GM18873 (cell line): ENCODE data around the gene SCARB1.
"Not testable (repeated sequence)": the region's sequence is repeated elsewhere in the genome, so short reads cannot be mapped to it uniquely, and the experiment has no call there.

Source experiments
- ATAC-seq: cut with Tn5 transposase; IDR thresholded peaks from one replicate; pipeline ENCODE4 v1.9.1; 2021; ENCODE audit warnings: mild to moderate bottlenecking, moderate library complexity, moderate number of reproducible peaks; ENCODE audit not compliant: unreplicated experiment, low FRiP score

SCARB1 gene, protein sequence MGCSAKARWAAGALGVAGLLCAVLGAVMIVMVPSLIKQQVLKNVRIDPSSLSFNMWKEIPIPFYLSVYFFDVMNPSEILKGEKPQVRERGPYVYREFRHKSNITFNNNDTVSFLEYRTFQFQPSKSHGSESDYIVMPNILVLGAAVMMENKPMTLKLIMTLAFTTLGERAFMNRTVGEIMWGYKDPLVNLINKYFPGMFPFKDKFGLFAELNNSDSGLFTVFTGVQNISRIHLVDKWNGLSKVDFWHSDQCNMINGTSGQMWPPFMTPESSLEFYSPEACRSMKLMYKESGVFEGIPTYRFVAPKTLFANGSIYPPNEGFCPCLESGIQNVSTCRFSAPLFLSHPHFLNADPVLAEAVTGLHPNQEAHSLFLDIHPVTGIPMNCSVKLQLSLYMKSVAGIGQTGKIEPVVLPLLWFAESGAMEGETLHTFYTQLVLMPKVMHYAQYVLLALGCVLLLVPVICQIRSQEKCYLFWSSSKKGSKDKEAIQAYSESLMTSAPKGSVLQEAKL

DNA sequence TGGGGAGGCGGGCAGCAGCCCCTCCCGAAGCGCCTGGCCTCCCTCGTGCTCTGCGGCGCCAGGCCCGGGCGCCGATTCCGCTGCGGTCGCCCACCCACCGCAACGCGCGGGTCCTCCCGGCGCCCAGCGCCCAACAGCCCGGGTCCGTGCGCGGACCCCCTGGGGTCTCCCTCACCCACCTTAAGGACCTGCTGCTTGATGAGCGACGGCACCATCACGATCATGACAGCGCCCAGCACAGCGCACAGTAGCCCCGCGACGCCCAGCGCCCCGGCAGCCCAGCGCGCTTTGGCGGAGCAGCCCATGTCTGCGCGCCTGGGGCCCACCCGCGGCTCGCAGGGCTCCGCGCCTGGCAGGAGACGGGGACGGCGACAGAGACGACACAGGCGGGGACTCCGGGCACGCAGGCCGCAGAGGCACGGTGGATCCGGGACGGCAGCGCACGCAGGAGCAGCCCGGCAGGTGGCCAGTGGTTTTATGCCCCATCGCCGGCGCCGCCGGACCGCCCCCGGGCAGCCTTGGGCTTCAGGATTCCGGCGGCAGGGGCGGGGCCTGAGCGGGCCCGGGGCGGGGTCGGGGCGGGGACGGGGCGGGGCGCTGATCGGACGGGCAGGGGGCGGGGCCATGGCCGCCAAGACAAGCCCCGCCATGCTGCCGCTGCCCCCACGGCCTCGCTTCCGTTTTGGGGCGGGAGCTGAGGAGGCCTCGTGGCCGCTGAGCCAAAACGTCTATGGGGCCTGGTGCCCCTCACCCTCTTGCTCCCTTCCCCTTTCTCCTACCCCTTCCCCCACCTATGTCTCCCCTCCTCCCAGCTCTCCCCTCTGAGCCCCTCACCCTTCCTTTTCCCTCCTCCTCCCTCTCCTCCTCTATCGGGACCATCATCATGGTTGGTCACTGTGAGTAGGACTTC lies at the start of gene SCARB1:
Gene SCARB1 (minus strand): TSS at position 449 of the 910 bp plus-strand sequence. CDS start 144 bp downstream, at position 305.
- peak; percentile 43 for ATAC-seq

- ATAC-seq: not testable (repeated sequence)
Observed at GRCh38 chr12:124912529-124913287, 49.0 kb upstream of the SCARB1 start.

- ATAC-seq: not testable (repeated sequence)
Observed at GRCh38 chr12:124911521-124911920, 47.9 kb upstream of the SCARB1 start.

GRCh38 chr12:124910561-124911478 lies 47.2 kb upstream of the SCARB1 start:
- no peak for ATAC-seq

- no peak for ATAC-seq
Observed at GRCh38 chr12:124909831-124910560, 46.3 kb upstream of the SCARB1 start.

GRCh38 chr12:124906606-124907261 lies 43.1 kb upstream of the SCARB1 start:
- ATAC-seq: peak; percentile 49

- ATAC-seq: no peak
Observed at GRCh38 chr12:124904306-124905098, 40.8 kb upstream of the SCARB1 start.

GRCh38 chr12:124902916-124903315 lies 39.3 kb upstream of the SCARB1 start:
- ATAC-seq: no peak

DNA sequence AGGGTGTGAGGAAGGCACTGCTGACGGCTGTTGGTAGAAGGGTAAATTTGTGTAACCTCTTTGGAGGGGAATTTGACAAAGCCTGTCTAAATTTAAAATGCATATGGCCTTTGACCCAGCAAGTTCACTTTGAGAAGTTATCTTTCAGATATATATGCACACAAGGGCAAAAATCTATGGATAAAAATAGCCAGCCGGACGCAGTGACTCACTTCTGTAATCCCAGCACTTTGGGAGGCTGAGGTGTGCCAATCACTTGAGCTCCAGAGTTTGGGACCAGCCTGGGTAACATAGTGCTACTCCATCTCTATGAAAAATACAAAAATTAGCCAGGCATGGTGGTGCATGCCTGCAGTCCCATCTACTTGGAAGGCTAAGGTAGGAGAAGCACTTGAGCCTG lies 37.3 kb upstream of the SCARB1 start:
- no peak for ATAC-seq

DNA sequence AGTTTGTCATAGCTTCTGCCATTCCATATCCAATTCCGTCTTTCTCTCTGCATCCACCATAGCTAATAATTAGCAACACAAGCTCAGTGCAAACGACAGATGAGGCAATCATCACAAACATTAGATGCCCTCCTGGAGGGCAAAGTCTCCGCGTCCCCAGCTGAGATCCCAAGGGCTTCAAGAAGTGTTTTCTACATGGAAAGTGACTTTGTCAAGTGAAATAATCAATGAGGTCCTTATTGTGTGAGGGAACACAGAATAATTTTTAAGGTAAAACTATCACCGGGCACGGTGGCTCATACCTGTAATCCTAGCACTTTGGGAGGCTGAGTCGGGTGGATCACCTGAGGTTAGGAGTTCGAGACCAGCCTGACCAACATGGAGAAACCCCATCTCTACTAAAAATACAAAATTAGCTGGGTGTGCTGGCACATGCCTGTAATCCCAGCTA lies 36.7 kb upstream of the SCARB1 start:
- not testable (repeated sequence) for ATAC-seq

DNA sequence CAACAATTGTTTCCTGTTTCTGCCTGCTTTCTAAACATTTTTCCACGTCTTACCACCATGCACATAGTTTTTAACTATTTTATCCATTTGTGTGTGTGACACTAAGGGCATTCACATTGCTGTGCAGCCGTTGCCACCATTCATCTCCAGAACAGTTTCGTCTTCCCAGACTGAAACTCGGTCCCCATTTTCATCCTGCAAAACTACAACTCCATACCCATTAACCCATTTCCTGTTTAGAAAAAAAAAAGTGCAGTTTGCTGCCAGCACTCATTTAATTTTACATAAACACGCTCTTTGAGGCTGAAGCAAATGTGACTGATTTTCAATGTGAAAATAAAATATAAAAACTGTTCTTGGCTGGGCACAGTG lies 35.2 kb upstream of the SCARB1 start:
- no peak for ATAC-seq

GRCh38 chr12:124898200-124898922 lies 34.7 kb upstream of the SCARB1 start:
- no peak for ATAC-seq

- no peak for ATAC-seq
Observed at GRCh38 chr12:124896461-124896860, 32.8 kb upstream of the SCARB1 start.

DNA sequence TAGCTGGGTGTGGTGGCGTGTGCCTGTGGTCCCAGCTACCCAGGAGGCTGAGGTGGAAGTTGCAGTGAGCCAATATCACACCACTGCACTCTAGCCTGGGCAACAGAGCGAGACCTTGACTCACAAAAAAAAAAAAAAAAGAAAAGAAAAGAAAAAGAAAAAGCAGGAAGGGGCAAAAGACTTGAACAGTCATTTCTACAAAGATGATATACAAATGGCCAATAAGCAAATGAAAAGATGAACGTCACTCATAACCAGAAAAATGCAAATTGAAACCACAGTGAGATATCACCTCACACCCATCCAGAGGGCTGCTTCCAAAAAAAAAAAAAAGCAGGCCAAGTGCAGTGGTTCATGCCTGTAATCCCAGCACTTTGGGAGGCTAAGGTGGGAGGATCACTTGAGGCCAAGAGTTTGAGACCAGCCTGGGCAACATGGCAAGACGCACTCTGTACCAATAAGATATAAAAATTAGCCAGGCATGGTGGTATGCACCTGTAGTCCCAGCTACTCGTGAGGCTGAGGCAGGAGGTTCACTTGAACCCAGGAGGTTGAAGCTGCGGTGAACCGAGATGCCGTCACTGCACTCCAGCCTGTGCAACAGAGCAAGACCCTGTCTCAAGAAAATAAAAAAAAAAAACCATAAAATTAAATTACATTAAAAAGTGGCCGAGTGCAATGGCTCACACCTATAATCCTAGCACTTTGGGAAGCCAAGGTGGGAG lies 30.3 kb upstream of the SCARB1 start:
- ATAC-seq: peak; percentile 47

GRCh38 chr12:124888260-124888659 lies 24.6 kb upstream of the SCARB1 start:
- no peak for ATAC-seq

- not testable (repeated sequence) for ATAC-seq
Observed at GRCh38 chr12:124887766-124888165, 24.1 kb upstream of the SCARB1 start.
